HCT116 (cell line): ENCODE results near the gene EXD3. TPM values are rescaled to one million over a fixed set of nuclear protein-coding genes. Genes with fewer than 3 reads are reported as not detected.

Experiments used
- CBX3 ChIP-seq: IDR thresholded peaks from 2 replicates; pipeline ENCODE4 v1.6.1; 2012; ENCODE audit warnings: low read depth
- CEBPB ChIP-seq: IDR thresholded peaks from 2 replicates; pipeline ENCODE4 v1.6.1; 2012; ENCODE audit warnings: low read depth
- CTCF ChIP-seq, 3 experiments: fragments of 200-600 bp in 1 of 3; sonication (generic) in 1 of 3; IDR thresholded peaks in 2 of 3; conservative IDR thresholded peaks in 1 of 3; 2 replicates each; pipeline ENCODE4 v1.5.1; 2012 to 2017; ENCODE audit warnings: low read depth in 2 of 3, low read length in 2 of 3, antibody characterized with exemption in 1 of 3, borderline replicate concordance in 1 of 3, control low read depth in 1 of 3, mild to moderate bottlenecking in 1 of 3, mixed read lengths in 1 of 3, mixed run types in 1 of 3, moderate library complexity in 1 of 3; ENCODE audit not compliant: insufficient read depth in 1 of 3
- EGR1 ChIP-seq: IDR thresholded peaks from 2 replicates; pipeline ENCODE4 v1.6.1; 2012; ENCODE audit warnings: low read depth
- POLR2A ChIP-seq: IDR thresholded peaks from 2 replicates; pipeline ENCODE4 v1.7.0; 2011; ENCODE audit warnings: borderline replicate concordance; ENCODE audit not compliant: insufficient read depth, insufficient read length; ENCODE audit errors: extremely low read depth
- POLR2AphosphoS5 ChIP-seq: IDR thresholded peaks from 2 replicates; pipeline ENCODE4 v1.6.1; 2011; ENCODE audit warnings: mild to moderate bottlenecking, low read depth, low read length, moderate library complexity
- REST ChIP-seq: IDR thresholded peaks from 2 replicates; pipeline ENCODE4 v1.6.1; 2012; ENCODE audit warnings: low read depth
- SIN3A ChIP-seq: IDR thresholded peaks from 2 replicates; pipeline ENCODE4 v1.6.1; 2012; ENCODE audit warnings: low read depth
- ZFX ChIP-seq: fragments of 450-650 bp; IDR thresholded peaks from 2 replicates; pipeline ENCODE4 v1.6.1; 2017
- ZNF274 ChIP-seq: fragments of 200-500 bp; sonication (Bioruptor generic); IDR thresholded peaks from 2 replicates; pipeline ENCODE4 v1.6.1; 2014; ENCODE audit warnings: mild to moderate bottlenecking, low read depth, low read length, inconsistent platforms
- total RNA-seq: library from RNA; stranded (reverse); gene quantifications from one replicate; pipeline ENCODE4 v1.2.1, GENCODE V29; 2021; ENCODE audit not compliant: unreplicated experiment

EXD3 gene
- total RNA-seq, 1 experiment from 2014 or later, result 25.4 TPM

DNA sequence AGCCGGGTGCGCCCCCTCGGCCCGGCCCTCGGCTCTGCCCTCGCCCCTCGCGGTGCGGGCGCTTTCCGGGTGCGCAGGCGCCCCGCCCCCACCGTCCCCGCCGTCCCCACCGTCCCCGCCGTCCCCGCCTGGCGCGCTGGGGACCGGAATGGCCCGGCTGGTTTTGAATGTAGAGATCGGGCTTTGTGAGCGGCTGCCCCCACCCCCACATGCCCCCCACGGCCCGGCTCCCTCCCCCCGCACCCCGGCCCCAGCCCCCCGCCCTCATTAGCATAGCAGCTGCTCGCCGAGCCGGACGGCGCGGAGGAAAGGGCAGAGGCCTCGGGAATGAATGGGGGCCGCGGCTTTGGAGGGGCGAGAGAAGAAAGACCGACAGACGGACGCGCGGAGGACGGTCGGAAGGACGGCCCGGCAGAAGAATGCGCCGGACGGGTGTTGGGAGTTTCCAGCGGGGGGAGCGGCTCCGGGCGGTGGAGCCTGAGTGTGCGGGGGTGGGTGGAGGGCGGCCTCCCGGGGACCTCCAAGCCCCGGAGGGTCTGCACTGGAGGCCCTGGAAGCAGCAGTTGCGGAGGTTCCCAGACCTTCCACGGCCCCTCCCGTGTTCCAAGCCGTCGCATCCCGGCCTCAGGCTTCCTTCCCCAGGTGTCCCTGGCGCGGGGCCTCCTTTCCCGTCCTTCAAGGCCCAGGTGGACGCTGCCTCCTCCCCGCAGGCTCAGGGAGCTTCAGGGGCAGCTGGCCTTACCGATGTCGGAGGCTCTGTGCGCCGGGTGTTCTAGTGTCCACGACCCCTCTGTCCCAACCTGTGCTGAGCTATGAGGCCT lies 126.9 kb downstream of the EXD3 start (continued):
- no peak for TF ChIP-seq REST
- TF ChIP-seq CTCF (IDR thresholded peaks at IDR 0.05 in 2 of 3, conservative IDR thresholded peaks at IDR 0.05 in 1 of 3; ENCODE audit: borderline replicate concordance in 1 of 3, insufficient read depth in 1 of 3, low read depth in 2 of 3, low read length in 2 of 3), result no peak
- no peak for TF ChIP-seq CEBPB
- TF ChIP-seq POLR2AphosphoS5, result no peak
- no peak for TF ChIP-seq SIN3A
- TF ChIP-seq CBX3, result no peak
- TF ChIP-seq ZFX, result no peak
- no peak for TF ChIP-seq POLR2A
- no peak for TF ChIP-seq ZNF274
- TF ChIP-seq EGR1, result no peak
